IMR-90 (cell line): ENCODE data around the gene NEK11. TPM values are rescaled to one million over a fixed set of nuclear protein-coding genes. Genes with fewer than 3 reads are reported as not detected.

Experiments used
- ATAC-seq: fragments of 200-7000 bp; cut with Tn5 transposase; 2 replicates; pipeline ENCODE4 v1.9.1; 2020; ENCODE audit warnings: low read depth, mild to moderate bottlenecking, moderate library complexity
- BruUV-seq: library from RNA; stranded (reverse); fragments of 400-500 nt; replicated peaks from 2 replicates; lab custom pipeline; 2021; lab: Mats Ljungman, UMichigan
- CTCF ChIA-PET: fragments of 300-600 bp; formaldehyde crosslinking; extraction: SDS; loops from one replicate; lab custom pipeline; 2021; ENCODE audit warnings: antibody characterized with exemption; lab: Yijun Ruan, JAX
- POLR2A ChIA-PET: fragments of 300-600 bp; sonication (Branson Sonifier 250); formaldehyde crosslinking; loops from one replicate; lab custom pipeline; 2022; ENCODE audit warnings: antibody characterized with exemption; ENCODE audit not compliant: unreplicated experiment; lab: Charles Lee
- DNase-seq: peaks from one replicate; pipeline ENCODE4 v3.0.0; 2013
- H2AFZ ChIP-seq: replicated peaks from 2 replicates; pipeline ENCODE3; 2013; ENCODE audit warnings: low read length, mild to moderate bottlenecking; ENCODE audit not compliant: poor library complexity
- H2AK5ac ChIP-seq: 2 replicates; pipeline ENCODE4 v1.6.1; 2013; ENCODE audit warnings: low read depth, low read length, inconsistent platforms
- H2AK9ac ChIP-seq: replicated peaks from 2 replicates; pipeline ENCODE3; 2013; ENCODE audit warnings: mild to moderate bottlenecking, low read depth, low read length, moderate library complexity; ENCODE audit not compliant: poor library complexity
- H2BK120ac ChIP-seq: 2 replicates; pipeline ENCODE4 v1.6.1; 2013; ENCODE audit warnings: low read depth, low read length, inconsistent platforms
- H2BK15ac ChIP-seq: 3 replicates; pipeline ENCODE4 v1.6.1; 2013; ENCODE audit warnings: low read depth, low read length, inconsistent platforms
- H2BK20ac ChIP-seq: 2 replicates; pipeline ENCODE4 v1.6.1; 2013; ENCODE audit warnings: low read depth, mild to moderate bottlenecking, inconsistent platforms, low read length, moderate library complexity
- H2BK5ac ChIP-seq: 2 replicates; pipeline ENCODE4 v1.6.1; 2013; ENCODE audit warnings: mild to moderate bottlenecking, low read depth, low read length, inconsistent platforms; ENCODE audit not compliant: poor library complexity, severe bottlenecking
- H3K14ac ChIP-seq: replicated peaks from 2 replicates; pipeline ENCODE4 v1.6.1; 2013; ENCODE audit warnings: low read depth, low read length, inconsistent platforms
- H3K18ac ChIP-seq: 2 replicates; pipeline ENCODE4 v1.6.1; 2013; ENCODE audit warnings: low read depth, low read length, control low read depth
- H3K23ac ChIP-seq: 2 replicates; pipeline ENCODE4 v1.6.1; 2013; ENCODE audit warnings: low read depth, low read length, inconsistent platforms
- H3K27ac ChIP-seq: 2 replicates; pipeline ENCODE4 v1.5.1; 2013; ENCODE audit warnings: mild to moderate bottlenecking, control low read depth, low read length; ENCODE audit not compliant: insufficient read depth
- H3K27me3 ChIP-seq: 2 replicates; pipeline ENCODE4 v1.6.1; 2013; ENCODE audit warnings: low read length; ENCODE audit not compliant: control insufficient read depth, insufficient read depth
- H3K36me3 ChIP-seq: 2 replicates; pipeline ENCODE4 v1.6.1; 2013; ENCODE audit warnings: low read length, mixed read lengths; ENCODE audit not compliant: control insufficient read depth, insufficient read depth
- H3K4ac ChIP-seq: 2 replicates; pipeline ENCODE4 v1.6.1; 2013; ENCODE audit warnings: low read depth, low read length, inconsistent platforms
- H3K4me1 ChIP-seq: 2 replicates; pipeline ENCODE4 v1.6.1; 2013; ENCODE audit warnings: low read length, mixed read lengths; ENCODE audit not compliant: control insufficient read depth, insufficient read depth
- H3K4me2 ChIP-seq: 2 replicates; pipeline ENCODE4 v1.6.1; 2013; ENCODE audit warnings: low read depth, mild to moderate bottlenecking, control low read depth, low read length, moderate library complexity
- H3K4me3 ChIP-seq: 2 replicates; pipeline ENCODE4 v1.5.1; 2013; ENCODE audit warnings: low read depth, mild to moderate bottlenecking, control low read depth, low read length, moderate library complexity; ENCODE audit not compliant: insufficient read depth
- H3K56ac ChIP-seq: 2 replicates; pipeline ENCODE4 v1.6.1; 2013; ENCODE audit warnings: low read length, inconsistent platforms; ENCODE audit not compliant: insufficient read depth; ENCODE audit errors: extremely low read depth
- H3K79me1 ChIP-seq, 2 experiments: 2 replicates each; pipeline ENCODE4 v1.6.1; 2013; ENCODE audit warnings: low read length in 2 of 2, inconsistent platforms in 1 of 2, low read depth in 1 of 2
- H3K9ac ChIP-seq: 2 replicates; pipeline ENCODE4 v1.6.1; 2013; ENCODE audit warnings: low read depth, low read length, control low read depth
- H3K9me1 ChIP-seq: 2 replicates; pipeline ENCODE4 v1.6.1; 2013; ENCODE audit warnings: low read length, inconsistent platforms; ENCODE audit not compliant: insufficient read depth
- H3K9me3 ChIP-seq: 2 replicates; pipeline ENCODE4 v1.6.1; 2013; ENCODE audit warnings: low read length; ENCODE audit not compliant: control insufficient read depth, insufficient read depth
- H4K20me1 ChIP-seq: 2 replicates; pipeline ENCODE4 v1.6.1; 2013; ENCODE audit warnings: low read length, inconsistent platforms; ENCODE audit not compliant: insufficient read depth
- H4K5ac ChIP-seq: 2 replicates; pipeline ENCODE4 v1.6.1; 2013; ENCODE audit warnings: mild to moderate bottlenecking, low read depth, low read length, control low read depth
- H4K8ac ChIP-seq, 2 experiments: 2 replicates each; pipeline ENCODE4 v1.6.1; 2013; ENCODE audit warnings: low read depth in 2 of 2, low read length in 2 of 2, control low read depth in 1 of 2, inconsistent platforms in 1 of 2
- H4K91ac ChIP-seq: 2 replicates; pipeline ENCODE4 v1.6.1; 2013; ENCODE audit warnings: low read depth, low read length, inconsistent platforms; ENCODE audit not compliant: insufficient read depth
- BHLHE40 ChIP-seq: fragments of 150-350 bp; IDR thresholded peaks from 2 replicates; pipeline ENCODE4 v1.6.1; 2016; ENCODE audit warnings: mild to moderate bottlenecking, low read depth, low read length
- CEBPB ChIP-seq: IDR thresholded peaks from 2 replicates; pipeline ENCODE4 v1.6.1; 2012; ENCODE audit warnings: low read depth, low read length, improper control_type of control experiment
- CHD1 ChIP-seq: IDR thresholded peaks from 2 replicates; pipeline ENCODE4 v1.6.1; 2012; ENCODE audit warnings: low read depth, low read length, improper control_type of control experiment
- FOS ChIP-seq: fragments of 150-350 bp; IDR thresholded peaks from 2 replicates; pipeline ENCODE4 v1.6.1; 2016; ENCODE audit warnings: low read depth, low read length
- MAFK ChIP-seq: IDR thresholded peaks from 2 replicates; pipeline ENCODE4 v1.6.1; 2012; ENCODE audit warnings: low read depth, low read length, improper control_type of control experiment
- MXI1 ChIP-seq: IDR thresholded peaks from 2 replicates; pipeline ENCODE4 v1.6.1; 2012; ENCODE audit warnings: low read depth, mild to moderate bottlenecking, low read length, moderate library complexity, borderline replicate concordance
- NFE2L2 ChIP-seq: fragments of 150-350 bp; IDR thresholded peaks from 2 replicates; pipeline ENCODE4 v1.6.1; 2016; ENCODE audit warnings: low read depth, mild to moderate bottlenecking, low read length
- POLR2A ChIP-seq: IDR thresholded peaks from 2 replicates; pipeline ENCODE4 v1.6.1; 2012; ENCODE audit warnings: mild to moderate bottlenecking, low read depth, low read length
- RAD21 ChIP-seq: IDR thresholded peaks from 2 replicates; pipeline ENCODE4 v1.6.1; 2012; ENCODE audit warnings: low read length, improper control_type of control experiment
- RCOR1 ChIP-seq: IDR thresholded peaks from 2 replicates; pipeline ENCODE4 v1.6.1; 2012; ENCODE audit warnings: mild to moderate bottlenecking, low read length, improper control_type of control experiment; ENCODE audit not compliant: insufficient replicate concordance
- RFX5 ChIP-seq: IDR thresholded peaks from 2 replicates; pipeline ENCODE4 v1.8.0; 2012; ENCODE audit warnings: low read depth, mild to moderate bottlenecking, low read length, moderate library complexity
- SMC3 ChIP-seq: fragments of 150-350 bp; IDR thresholded peaks from 2 replicates; pipeline ENCODE4 v1.6.1; 2016; ENCODE audit warnings: low read depth, mild to moderate bottlenecking, antibody characterized with exemption, low read length, moderate library complexity
- WGBS, 2 experiments: methylation state at CpG; one replicate each; pipeline versions ENCODE4 v1.1.5 to v1.1.7; 2013; ENCODE audit warnings: missing lambda C conversion rate in 2 of 2; ENCODE audit not compliant: insufficient read length in 1 of 2; ENCODE audit errors: extremely low coverage in 2 of 2; 5-methylcytosine and 5-hydroxymethylcytosine counted together
- dilution Hi-C: fragments of 300-500 bp; cut with HindIII; formaldehyde crosslinking; loops from one replicate; pipeline ENCODE4 v1.14.3; 2018; ENCODE audit warnings: low sequenced_read_pairs; ENCODE audit not compliant: unreplicated experiment
- in situ Hi-C: fragments of 300-500 bp; cut with MboI; formaldehyde crosslinking; loops from 3 replicates; pipeline ENCODE4 v1.14.3; 2019; ENCODE audit warnings: low sequenced_read_pairs, inconsistent platforms, mixed read lengths
- intact Hi-C: fragments of 100-400 bp; cut with micrococcal nuclease; formaldehyde crosslinking; loops from 2 replicates; pipeline ENCODE4 v1.10.0; 2022
- polyA plus RNA-seq, 3 experiments: library from polyadenylated mRNA; depleted of rRNA; stranded (reverse); fragments of >200 nt; gene quantifications; 2 replicates each; pipeline ENCODE4 v1.2.3, GENCODE V29; 2012; ENCODE audit warnings: low replicate concordance in 1 of 3
- total RNA-seq: library from RNA; depleted of rRNA; stranded (reverse); fragments of >200 nt; gene quantifications from 2 replicates; pipeline ENCODE4 v1.2.3, GENCODE V29; 2012
- TF ChIP-seq, protein P1 (sequence below): fragments of 150-350 bp; IDR thresholded peaks from 2 replicates; pipeline ENCODE4 v1.6.1; 2016; ENCODE audit warnings: low read depth, mild to moderate bottlenecking, low read length, moderate library complexity, borderline replicate concordance
- TF ChIP-seq, protein P2 (sequence below): fragments of 150-350 bp; IDR thresholded peaks from 2 replicates; pipeline ENCODE4 v1.6.1; 2017; ENCODE audit warnings: mild to moderate bottlenecking, antibody characterized with exemption, low read length, low read depth
- TF ChIP-seq, protein P3 (sequence below): conservative IDR thresholded peaks from 2 replicates; pipeline ENCODE4 v1.5.1; 2012; ENCODE audit warnings: mild to moderate bottlenecking, low read depth, low read length, improper control_type of control experiment

The NEK11 gene
- total and polyA plus RNA-seq, 2 of the 4 experiments (the other 2 are of a cell fraction), result 1.1 to 1.6 TPM

DNA sequence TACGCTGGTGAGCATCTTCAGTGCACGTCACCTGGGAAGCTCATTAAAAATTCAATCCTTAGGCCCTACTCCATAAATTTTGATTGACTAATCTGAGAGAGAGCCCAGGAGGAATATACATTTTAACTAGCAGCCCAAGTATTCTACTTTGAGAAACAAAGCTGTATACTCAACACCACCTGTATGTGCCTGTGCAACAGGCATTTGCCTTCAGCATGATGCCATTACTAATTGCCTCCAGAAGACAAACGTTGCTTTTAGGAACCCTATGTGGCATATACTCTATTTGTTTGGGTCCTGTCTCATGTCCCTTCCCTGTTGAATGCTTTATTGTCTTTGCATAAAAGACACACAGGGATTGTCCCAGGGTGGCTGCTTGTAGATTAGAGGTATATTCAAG, 7.7 kb upstream of the NEK11 start:
- intact Hi-C loops, result no loop called here
- in situ Hi-C loops, result no loop called here
- CTCF ChIA-PET, result no interaction called here

More for the DNA sequence above, 7.7 kb upstream of the NEK11 start:
- H3K56ac ChIP-seq, result no peak overlapping the region
- H3K9ac ChIP-seq, result no peak overlapping the region
- no peak overlapping the region for H4K5ac ChIP-seq
- no peak overlapping the region for H2BK15ac ChIP-seq
- 83% methylated on average over 1 of the region's 3 CpGs; no CpG with 5 or more reads in 1 of the 2 experiments for WGBS, 2 experiments
- ATAC-seq, result no peak
- H3K4me3 ChIP-seq, result no peak overlapping the region
- no peak overlapping the region for H3K23ac ChIP-seq
- no peak overlapping the region for H4K91ac ChIP-seq
- peaks cover 15% of the 10 kb centered on the region for H3K36me3 ChIP-seq
- peaks cover 2% of the 10 kb centered on the region; the same call in 1 of the 2 replicates for H3K4me1 ChIP-seq
- H2BK5ac ChIP-seq, result no peak overlapping the region
- no peak overlapping the region for H3K4me2 ChIP-seq
- no peaks in the 10 kb centered on the region for H3K9me3 ChIP-seq
- POLR2A ChIA-PET, result no interaction called here
- H3K9me1 ChIP-seq, result no peaks in the 10 kb centered on the region; the same call in 1 of the 2 replicates
- no peak overlapping the region for H3K27ac ChIP-seq
- no peak overlapping the region for H2AFZ ChIP-seq
- TF ChIP-seq FOS (no peak), CHD1 (no peak), RFX5 (no peak), RAD21 (no peak), POLR2A (no peak), SMC3 (no peak), RCOR1 (no peak), NFE2L2 (no peak), MXI1 (no peak), CEBPB (no peak), MAFK (no peak), BHLHE40 (no peak)
- TF ChIP-seq, protein P1, sequence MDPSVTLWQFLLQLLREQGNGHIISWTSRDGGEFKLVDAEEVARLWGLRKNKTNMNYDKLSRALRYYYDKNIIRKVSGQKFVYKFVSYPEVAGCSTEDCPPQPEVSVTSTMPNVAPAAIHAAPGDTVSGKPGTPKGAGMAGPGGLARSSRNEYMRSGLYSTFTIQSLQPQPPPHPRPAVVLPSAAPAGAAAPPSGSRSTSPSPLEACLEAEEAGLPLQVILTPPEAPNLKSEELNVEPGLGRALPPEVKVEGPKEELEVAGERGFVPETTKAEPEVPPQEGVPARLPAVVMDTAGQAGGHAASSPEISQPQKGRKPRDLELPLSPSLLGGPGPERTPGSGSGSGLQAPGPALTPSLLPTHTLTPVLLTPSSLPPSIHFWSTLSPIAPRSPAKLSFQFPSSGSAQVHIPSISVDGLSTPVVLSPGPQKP, result no peak
- TF ChIP-seq, protein P2, sequence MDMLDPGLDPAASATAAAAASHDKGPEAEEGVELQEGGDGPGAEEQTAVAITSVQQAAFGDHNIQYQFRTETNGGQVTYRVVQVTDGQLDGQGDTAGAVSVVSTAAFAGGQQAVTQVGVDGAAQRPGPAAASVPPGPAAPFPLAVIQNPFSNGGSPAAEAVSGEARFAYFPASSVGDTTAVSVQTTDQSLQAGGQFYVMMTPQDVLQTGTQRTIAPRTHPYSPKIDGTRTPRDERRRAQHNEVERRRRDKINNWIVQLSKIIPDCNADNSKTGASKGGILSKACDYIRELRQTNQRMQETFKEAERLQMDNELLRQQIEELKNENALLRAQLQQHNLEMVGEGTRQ, result no peak
- TF ChIP-seq, protein P3, sequence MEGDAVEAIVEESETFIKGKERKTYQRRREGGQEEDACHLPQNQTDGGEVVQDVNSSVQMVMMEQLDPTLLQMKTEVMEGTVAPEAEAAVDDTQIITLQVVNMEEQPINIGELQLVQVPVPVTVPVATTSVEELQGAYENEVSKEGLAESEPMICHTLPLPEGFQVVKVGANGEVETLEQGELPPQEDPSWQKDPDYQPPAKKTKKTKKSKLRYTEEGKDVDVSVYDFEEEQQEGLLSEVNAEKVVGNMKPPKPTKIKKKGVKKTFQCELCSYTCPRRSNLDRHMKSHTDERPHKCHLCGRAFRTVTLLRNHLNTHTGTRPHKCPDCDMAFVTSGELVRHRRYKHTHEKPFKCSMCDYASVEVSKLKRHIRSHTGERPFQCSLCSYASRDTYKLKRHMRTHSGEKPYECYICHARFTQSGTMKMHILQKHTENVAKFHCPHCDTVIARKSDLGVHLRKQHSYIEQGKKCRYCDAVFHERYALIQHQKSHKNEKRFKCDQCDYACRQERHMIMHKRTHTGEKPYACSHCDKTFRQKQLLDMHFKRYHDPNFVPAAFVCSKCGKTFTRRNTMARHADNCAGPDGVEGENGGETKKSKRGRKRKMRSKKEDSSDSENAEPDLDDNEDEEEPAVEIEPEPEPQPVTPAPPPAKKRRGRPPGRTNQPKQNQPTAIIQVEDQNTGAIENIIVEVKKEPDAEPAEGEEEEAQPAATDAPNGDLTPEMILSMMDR, result no peak
- H2BK120ac ChIP-seq, result no peak overlapping the region
- H3K27me3 ChIP-seq, result no peaks in the 10 kb centered on the region
- no peaks in the 10 kb centered on the region for H4K20me1 ChIP-seq
- H3K79me1 ChIP-seq, result peaks cover 9 to 11% of the 10 kb centered on the region in 2 experiments; a peak in 2 of 4 replicates
- BruUV-seq, result no TSS peak
- no peak overlapping the region for H2AK5ac ChIP-seq
- H2BK20ac ChIP-seq, result no peak overlapping the region
- DNase-seq, result no peak
- no peak overlapping the region for H4K8ac ChIP-seq
- H3K14ac ChIP-seq, result no peak overlapping the region
- dilution Hi-C loops, result no loop called here
- H3K4ac ChIP-seq, result no peak overlapping the region
- H3K18ac ChIP-seq, result no peak overlapping the region
- no peak overlapping the region for H2AK9ac ChIP-seq
